VCaP (cell line): ENCODE measurements around the gene RASA2.

Source experiments
- H3K27ac ChIP-seq: fragments of 450-650 bp; 2 replicates; pipeline ENCODE4 v1.5.1; 2017
- CTCF ChIP-seq: fragments of 450-650 bp; conservative IDR thresholded peaks from 2 replicates; pipeline ENCODE4 v1.5.1; 2017; ENCODE audit warnings: mild to moderate bottlenecking, moderate library complexity

The RASA2 gene

GRCh38 chr3:141539431-141540187, 52.8 kb downstream of the RASA2 start:
- no peak overlapping the region for H3K27ac ChIP-seq
- no peak for TF ChIP-seq CTCF

- H3K27ac ChIP-seq = no peak overlapping the region
- no peak for TF ChIP-seq CTCF
These were observed 53.7 kb downstream of the RASA2 start for GRCh38 chr3:141540531-141540930.

- H3K27ac ChIP-seq = no peak overlapping the region
- TF ChIP-seq CTCF = no peak
These were observed 55.6 kb downstream of the RASA2 start for GRCh38 chr3:141542202-141542969.

GRCh38 chr3:141542989-141543388, 56.2 kb downstream of the RASA2 start:
- no peak overlapping the region for H3K27ac ChIP-seq
- TF ChIP-seq CTCF = no peak

GRCh38 chr3:141544697-141545096, 57.9 kb downstream of the RASA2 start:
- no peak overlapping the region for H3K27ac ChIP-seq
- TF ChIP-seq CTCF = no peak

- H3K27ac ChIP-seq = no peak overlapping the region
- TF ChIP-seq CTCF = no peak
These were observed 59.3 kb downstream of the RASA2 start for GRCh38 chr3:141546081-141546480.

- no peak overlapping the region for H3K27ac ChIP-seq
- no peak for TF ChIP-seq CTCF
These were observed 59.8 kb downstream of the RASA2 start for GRCh38 chr3:141546586-141546985.
